ENCODE measurements around the gene DNAJC2.
"Not testable (repeated sequence)": the region's sequence is repeated elsewhere in the genome, so short reads cannot be mapped to it uniquely, and the experiment has no call there.

DNAJC2 gene

DNA sequence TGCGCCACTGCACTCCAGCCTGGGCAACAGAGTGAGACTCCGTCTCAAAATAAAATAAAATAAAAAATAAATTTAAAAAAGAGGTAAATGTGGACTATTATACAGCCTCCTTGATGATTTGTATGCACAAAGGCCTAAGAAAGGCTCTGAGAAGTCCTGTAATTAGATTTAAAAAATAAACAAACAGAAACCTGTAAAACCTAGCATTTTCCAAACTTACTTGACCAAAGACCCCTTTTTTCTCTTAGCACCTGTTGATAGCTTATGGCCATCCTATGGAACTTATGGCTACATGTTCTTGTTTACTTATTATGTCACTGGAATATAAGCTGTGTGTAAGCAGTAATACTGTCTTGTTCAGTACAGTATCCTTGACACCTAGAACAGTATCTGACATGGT lies 5.7 kb downstream of the DNAJC2 start:
- DNase-seq = no peak

DNA sequence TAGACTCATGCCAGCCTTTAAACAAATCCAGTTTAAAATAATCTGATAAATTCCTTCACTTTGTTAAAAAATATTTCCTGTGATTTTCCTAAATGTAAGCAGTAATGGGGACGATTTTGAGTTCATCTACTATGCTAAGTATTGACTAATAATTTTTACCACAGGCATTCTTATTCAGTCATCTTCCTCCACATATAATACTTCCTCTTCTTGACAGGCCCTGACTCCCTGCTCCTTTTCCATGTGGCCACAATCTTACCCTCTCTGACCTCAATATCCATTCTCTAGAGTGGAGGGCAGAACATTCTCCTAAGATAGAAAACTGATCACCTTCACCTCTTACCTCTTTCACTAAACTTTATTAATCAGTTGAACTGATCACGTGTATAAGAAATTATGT lies 7.8 kb downstream of the DNAJC2 start:
- no peak for DNase-seq

DNA sequence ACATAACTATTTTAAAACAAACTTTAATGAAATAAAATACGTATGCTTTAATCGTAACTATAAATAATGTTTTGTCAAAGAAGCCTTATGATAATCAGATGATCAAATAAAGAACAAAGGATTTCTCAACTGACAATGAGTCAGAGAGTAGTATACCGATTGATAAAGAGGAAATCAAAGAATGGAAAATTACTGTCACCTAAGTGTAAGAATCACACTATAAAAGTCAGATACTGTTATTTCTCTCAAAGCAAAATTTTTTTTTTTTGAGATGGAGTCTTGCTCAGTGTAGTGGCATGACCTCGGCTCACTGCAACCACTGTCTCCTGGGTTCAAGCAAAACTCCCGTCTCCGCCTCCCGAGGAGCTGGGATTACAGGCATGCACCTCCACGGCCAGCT lies 18.8 kb downstream of the DNAJC2 start:
- DNase-seq = no peak

DNA sequence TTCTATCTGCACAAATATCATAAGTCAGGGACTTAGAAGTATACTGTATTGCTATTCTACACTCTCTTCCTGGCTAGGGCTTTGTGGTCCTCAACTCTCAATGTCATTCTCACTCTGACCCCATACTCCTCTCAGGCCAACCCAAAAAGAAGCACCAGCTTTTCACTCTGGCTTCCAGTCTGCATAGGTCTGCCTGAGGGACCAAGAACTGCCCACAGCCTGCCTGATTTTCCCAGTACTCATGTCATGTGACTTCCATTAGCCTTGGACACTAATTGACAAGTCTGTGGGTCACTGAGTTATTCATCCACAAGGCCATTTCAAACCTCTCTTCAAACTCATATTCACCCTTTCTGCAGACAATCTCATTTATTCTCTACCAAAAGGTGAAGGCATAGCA lies 27.6 kb downstream of the DNAJC2 start:
- no peak for DNase-seq

DNA sequence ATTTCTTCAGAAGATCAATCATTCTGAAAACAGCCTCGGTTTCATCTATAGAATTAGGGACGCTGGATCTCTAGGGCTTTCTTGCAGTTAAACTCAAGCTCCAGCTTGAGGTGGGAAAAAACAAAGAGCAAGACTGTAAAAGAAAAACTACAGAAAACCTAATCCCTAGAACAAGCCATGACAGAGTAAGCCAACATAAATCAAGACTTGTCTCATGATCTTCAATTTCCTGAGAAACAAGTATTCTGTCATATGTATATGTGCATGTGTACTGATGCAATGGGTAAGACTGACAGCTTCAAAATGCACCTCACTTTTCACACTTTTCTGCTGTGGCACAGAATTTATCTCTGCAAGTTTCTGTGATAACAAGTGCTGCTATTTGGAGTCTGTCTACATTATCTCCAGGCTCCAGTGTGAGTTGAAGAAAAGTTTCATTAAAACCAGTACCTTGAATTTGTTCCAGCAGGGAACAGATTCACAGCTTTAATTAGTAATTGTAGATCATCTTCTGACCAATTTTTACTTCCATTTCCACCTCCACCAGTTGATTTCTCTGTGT lies 28.1 kb downstream of the DNAJC2 start:
- no peak for DNase-seq

DNA sequence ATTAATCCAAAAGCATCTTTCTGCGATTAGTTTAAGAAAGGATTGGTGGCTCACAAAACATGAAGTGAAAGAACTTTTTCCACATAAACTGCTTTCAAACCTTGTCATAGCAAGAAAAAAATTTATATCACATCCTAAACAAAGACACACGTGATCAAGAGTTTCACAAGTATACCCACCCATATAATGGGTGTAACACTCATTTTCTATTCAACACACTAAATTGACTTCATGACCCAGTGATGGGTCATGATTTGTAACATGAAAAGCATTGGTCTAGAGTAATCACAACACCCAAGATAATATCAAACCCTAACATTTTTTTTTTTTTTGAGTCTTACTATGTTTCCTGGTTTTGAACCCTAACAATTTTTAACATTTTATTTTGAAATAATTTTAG lies 29.7 kb downstream of the DNAJC2 start:
- no peak for DNase-seq

DNA sequence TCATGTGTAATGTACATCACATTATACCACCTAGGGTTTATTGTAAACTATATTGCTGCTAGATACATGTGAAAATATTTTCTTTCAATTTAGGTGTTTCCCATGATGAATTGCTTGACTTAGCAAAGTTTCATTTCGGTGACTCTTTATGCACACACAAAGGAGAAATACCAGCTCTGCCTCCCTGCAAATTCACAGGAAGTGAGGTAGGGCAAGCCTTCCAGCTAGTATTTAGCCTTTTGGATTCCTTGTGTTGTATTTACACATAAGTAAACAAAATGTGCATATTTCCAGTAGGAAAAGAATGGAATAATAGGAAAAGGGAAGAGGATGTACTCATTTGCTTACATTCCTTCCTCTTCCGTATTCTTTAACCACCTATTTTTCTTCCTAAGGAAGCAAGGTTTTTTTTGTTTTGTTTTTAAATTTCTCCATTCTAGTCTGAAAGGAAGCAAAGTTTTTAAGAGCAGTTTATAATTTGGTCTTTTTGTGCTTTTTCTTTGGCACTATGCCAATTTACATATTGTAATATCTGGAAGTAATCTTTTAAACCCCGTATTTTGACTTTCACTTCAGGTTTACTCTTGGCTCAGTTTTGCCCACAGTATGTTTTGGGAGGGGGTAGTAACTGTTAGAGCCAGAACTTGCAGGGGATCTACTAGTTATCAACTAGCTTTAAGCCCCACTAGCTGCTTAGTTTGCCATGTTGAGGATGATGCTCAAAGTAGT lies 36.9 kb downstream of the DNAJC2 start:
- DNase-seq = no peak

DNA sequence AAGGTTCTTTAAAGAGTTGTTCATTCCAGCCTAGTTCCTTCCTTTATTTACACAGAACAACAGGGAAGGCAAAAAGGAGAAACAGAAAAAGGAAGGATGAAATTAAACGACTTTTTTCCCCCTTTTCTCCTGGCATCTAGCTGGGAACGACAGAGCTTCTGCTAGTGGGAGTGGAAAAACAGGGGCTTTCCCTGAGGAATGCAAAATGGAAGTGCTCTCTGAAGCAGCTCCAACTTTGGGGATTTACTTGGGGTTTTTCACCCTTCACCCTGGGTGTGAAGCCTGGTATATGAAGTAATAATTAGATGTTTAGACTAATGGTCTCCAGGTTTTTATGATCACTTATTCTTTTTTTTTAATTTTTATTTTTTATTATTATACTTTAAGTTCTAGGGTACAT lies 43.1 kb downstream of the DNAJC2 start:
- no peak for DNase-seq

DNA sequence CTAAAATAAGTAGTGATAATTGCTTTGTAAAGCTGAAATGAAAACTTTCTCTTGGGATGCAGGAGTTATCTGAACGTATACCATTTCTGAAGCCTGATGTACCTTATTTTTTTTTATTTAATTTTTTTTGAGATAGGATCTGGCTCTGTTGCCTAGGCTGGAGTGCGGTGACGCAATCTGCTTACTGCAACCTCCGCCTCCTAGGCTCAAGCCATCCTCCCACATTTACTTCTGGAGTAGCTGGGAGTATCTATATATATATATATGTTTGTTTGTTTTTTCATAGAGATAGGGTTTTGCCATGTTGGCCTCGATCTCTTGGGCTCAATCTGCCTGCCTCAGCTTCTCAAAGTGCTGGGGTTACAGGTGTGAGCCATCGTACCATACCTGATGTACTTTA lies 44.9 kb downstream of the DNAJC2 start:
- DNase-seq = no peak

DNA sequence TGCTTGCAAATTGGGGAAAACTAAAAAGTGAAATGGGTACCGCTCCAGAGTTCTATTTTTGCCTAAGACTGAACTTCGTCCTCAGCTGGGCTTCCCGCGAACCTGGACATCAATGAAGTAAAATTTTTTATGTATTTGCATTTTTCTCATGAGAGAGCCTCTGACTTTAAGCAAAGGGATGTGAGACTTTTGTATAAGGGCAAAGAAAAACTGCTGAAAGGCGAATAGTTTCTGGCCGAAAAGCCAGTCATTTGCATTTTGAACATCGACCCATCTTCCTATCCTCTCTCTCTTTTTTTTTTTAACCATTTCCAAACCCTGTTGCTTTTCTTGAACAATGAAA lies 46.8 kb downstream of the DNAJC2 start:
- DNase-seq = no peak

DNA sequence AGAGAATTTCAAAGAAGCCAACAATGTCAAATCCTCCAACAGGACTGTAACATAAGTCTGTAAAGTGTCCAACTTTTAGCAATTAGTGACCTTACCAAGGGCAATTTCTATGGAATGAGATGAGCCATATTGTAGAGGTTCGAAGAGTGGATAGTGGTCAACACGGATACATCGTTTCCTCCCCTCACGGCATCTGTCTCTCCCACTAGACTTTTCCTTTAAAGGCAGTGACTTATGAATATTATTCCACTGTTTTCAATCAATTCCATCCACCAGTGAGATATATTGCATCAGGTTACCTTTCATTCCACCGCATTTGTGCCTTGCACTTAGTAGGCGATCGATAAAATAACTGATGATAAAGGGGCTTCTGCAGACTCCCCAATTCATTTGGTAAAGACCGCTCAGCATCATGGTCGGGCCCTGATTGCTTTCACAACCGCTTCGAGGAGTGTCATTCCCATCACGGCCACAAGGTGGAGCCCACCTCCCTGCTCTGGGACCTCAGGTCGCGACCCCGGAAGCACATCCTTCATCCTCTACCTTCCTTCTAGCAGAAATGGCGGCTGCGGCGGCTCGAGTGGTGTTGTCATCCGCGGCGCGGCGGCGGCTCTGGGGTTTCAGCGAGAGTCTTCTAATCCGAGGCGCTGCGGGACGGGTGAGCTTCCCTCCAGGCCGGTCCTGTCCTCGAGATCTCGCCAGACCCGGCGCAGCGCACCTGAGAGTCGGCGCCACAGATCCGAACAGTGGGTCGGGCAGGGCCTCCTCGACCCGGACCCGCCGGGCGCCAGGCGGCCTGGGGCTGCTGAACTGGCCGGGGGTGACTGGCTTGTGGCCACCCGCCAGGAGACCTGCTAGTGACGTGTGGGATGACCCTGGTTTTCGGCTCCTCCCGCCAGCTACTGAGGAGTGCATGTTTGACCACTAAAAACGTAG lies 47.4 kb downstream of the DNAJC2 start, which contains the start of gene PMPCB:
Gene PMPCB, plus strand, starts transcription at position 535 of the 936 bp plus-strand sequence. Its CDS starts 25 bp downstream, at position 560.
- DNase-seq = peak; percentile 93 to 97 (median 96)

DNA sequence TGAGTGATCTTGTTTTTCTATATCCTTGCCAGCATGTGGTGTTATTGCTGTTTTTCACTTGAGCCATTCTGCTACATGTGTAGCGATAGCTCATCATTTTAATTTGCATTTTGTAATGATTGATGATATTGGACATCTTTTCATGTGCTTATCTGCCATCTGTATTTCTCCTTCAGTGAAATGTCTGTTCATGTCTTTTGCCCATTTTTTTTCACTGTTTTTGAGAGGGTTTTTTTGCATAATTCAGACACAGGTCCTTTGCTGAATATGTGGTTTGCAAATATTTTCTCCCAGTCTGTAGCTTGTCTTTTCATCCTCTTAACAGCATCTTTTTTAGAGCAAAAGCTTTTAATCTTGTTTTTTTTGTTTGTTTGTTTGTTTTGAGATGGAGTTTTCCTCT lies 51.0 kb downstream of the DNAJC2 start:
- DNase-seq = no peak

DNA sequence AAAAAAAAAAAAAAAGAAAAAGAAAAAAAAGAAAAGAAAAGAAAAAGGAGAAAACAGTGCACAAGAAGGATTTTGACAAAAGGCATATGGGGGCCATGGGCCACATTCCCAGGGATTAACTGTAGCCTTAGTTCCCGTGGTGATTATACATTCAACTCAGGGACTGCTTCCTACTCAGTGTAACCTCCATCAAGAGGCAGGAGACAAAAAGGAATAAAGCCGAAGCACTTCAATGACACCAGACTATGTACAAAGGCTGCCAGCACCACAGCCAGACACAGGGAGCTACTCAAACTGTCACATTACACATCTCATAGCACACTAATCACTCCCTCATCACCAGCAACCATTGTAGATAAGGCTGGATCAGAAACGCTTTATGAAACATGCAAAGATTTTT lies 52.4 kb downstream of the DNAJC2 start:
- no peak for DNase-seq

DNA sequence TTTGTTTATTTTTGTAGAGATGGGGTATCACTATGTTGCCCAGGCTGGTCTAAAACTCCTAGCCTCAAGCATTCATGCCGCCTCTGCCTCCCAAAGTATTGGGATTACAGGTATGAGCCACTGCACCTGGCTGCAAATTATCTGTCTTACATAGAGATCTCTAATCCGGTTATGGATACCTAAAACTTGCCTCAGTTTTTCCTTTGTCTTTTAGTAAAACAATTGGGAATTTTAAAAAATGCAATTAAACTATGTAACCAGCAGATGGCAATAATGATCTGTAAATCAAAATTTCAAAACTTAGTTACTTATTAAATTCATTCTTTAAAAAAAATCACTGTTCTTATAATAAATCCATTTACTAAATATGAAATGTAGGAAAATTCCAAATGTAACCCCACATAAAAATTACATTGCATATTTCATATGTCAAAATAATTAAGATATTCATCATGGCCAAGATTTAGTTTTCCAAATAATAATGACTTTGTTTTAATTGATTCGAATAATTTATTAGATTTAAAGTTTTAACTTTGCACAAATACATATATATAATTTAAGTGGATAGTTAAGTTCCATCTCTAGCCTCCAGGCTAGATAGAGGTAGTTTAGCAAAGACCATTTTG lies 61.7 kb downstream of the DNAJC2 start:
- DNase-seq = not testable (repeated sequence)

DNA sequence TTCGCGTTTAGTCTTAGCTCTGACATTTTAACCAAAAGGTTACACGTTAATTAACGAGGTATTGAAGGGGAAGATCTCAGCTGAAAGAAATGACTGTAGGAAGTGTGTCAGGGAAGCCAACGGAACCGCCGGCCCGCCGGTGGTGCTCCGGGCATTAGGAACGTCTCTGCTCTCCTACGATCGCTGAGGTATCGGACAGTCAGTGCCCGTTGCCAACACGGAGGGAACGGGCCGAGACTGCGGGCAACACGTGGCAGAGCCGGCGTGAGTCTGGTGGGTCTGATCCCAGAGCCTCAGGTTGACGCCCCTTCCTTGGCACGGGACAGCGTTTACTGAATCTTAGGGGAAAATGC lies 63.8 kb downstream of the DNAJC2 start:
- DNase-seq = peak in 1 of 3 experiments; percentile 73

DNA sequence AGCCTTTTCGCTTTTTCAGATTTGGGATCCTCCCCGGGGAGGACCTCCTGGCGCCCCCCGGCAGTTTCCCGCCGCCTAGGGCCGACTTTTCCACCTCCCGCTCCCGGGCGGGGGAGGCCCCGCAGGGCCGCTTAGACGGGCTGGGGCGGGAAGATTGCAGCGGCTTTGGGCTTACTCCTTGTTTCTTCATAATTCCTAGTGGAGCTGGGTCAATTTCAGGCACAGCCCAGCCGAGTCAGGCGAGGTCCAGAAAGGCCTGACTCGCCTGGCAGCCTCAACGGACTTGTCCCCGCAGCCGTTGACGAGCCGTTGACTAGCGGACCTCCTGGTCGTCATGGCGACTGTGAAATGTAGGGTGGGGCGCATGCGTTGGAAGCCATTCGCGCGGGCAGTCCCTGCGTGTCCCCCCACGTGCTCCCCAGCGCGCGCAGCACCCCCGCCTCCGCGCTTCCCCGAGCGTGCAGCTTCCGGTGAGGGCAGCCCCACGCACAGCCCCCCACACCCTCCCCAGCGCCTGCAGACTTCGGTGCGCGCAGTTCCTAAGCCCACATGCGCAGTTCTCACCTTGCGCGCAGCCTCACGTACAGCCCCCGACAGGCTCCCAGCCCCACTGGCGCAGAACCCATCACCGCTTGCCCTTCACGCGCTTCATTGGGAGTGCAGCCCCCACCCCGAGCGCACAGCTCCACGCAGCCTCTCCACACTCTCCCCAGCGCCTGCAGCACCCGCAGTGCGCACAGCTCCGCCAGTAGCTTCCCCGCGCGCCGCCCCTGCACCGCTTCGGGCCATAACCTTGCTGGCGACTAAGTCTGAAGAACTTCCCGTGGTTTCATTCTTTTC lies 64.4 kb downstream of the DNAJC2 start:
- peak; percentile 81 to 96 (median 93) for DNase-seq

DNA sequence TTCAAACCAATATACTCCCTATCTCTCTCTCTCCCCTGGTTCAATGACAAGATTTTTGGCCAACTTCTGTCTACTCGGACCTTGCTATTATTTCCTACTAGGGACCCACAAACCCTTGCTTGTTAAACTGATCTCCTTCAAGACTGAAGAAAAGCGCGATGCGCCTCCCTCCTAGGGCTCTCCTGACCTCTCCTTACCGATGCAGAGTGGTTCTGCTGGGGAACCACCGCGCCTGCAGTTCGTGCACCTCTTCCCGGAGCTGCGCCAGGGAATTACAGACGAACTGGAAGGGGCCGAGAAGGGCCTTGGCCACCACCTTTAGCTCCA lies 65.0 kb downstream of the DNAJC2 start:
- DNase-seq = peak in 1 of 3 experiments; percentile 53

DNA sequence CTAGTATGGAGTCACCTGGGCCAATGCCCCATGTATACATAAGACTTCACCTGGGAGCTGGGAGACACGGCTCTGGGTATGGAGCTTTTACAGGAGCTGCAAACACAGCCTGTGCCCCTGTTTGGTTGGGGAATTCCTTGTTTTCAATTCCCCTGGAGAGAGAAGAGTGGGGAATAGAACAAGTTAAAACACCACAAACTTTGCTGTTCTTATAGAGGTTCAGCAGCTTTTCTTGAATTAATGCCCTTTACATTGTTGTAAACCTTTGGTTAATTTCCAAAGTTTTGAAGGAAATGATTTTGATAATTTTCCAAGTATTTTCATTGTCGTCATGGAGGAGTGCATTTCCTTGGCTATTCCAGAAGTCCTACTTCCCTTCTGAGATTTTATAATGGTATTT lies 66.4 kb downstream of the DNAJC2 start:
- not testable (repeated sequence) for DNase-seq

DNA sequence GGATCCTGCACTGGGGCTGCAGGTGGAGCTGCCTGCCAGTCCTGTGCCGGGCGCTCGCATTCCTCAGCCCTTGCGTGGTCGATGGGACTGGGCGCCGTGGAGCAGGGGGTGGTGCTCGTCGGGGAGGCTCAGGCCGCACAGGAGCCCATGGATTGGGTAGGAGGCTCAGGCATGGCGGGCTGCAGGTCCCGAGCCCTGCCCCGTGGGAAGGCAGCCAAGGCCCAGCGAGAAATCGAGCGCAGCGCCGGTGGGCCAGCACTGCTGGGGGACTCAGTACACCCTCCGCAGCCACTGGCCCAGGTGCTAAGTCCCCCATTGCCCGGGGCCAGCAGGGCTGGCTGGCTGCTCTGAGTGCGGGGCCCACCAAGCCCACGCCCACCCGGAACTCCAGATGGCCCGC lies 69.7 kb downstream of the DNAJC2 start:
- not testable (repeated sequence) for DNase-seq

DNA sequence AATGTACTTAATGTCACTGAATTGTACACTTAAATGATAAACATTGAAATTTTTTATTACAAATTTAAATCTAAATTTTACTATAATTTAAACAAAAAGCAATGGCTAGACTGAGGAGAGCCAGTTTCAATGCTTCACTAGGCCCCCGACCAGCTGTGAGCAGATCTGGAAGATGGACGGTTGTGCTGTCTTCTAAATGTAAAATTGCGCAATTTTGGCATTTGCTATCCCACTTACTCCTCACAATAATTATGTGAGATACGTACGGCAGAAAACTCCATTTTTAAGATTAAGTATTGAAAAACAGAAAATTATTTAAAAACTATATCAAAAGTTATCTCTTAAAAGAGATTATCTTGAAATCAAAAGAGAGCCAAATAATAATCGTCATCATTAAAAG lies 71.2 kb downstream of the DNAJC2 start:
- not testable (repeated sequence) for DNase-seq

DNA sequence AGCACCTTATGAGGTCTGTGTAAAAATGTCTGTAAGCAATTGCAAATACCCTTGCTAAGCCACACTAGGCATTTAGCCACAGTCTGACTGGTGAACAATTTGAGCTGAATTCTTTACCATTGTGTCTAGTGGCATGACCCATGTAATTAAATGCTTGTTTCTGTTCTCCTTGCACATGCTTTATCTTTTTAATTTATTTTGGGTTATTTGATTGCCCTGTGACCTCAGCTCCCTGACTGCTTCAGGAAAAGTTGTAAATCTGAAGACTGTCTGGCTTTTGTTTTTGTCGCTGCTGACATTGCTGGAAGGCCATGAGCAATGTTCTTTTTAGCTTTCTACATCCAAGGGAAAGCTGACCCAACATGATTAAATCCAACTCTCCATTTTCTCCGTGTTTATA lies 78.3 kb downstream of the DNAJC2 start:
- DNase-seq = not testable (repeated sequence)

DNA sequence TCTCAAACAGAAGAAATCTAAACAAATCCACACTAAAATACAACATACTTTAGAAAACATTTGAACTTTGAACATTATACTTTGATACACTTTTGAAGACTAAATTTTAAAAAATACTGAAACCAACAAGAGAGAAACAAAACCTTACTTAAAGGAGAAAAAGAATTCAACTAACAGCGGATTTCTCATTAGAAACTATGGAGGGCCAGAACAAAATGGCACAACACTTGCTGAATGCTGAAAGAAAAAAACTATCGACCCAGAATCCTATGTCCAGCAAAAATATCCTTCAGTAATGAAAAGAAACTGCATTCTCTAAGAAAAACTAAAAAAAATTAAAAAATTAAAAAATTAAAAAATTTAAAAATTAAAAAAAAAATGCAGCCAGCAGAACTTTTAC lies 80.5 kb downstream of the DNAJC2 start:
- DNase-seq = not testable (repeated sequence)
